Activated effector memory CD4-positive, alpha-beta T cell treated with Interleukin-2 at 50 U/mL for 16 hours (primary cell): ENCODE measurements around the gene LOXL3.

ENCODE experiments used
- DNase-seq: peaks from one replicate; pipeline ENCODE4 v3.0.0-alpha.2; 2020

The LOXL3 gene

GRCh38 chr2:74551530-74551929 lies 2.2 kb downstream of the LOXL3 start:
- DNase-seq = no peak

- DNase-seq = no peak
Measured at GRCh38 chr2:74550231-74550630, 3.5 kb downstream of the LOXL3 start.

GRCh38 chr2:74548900-74549826 lies 4.6 kb downstream of the LOXL3 start:
- no peak for DNase-seq

GRCh38 chr2:74548285-74548899 lies 5.3 kb downstream of the LOXL3 start:
- DNase-seq = no peak

GRCh38 chr2:74546004-74546403 lies 7.7 kb downstream of the LOXL3 start:
- no peak for DNase-seq

- DNase-seq = no peak
Measured at GRCh38 chr2:74544634-74545033, 9.1 kb downstream of the LOXL3 start.

- no peak for DNase-seq
Measured at GRCh38 chr2:74542978-74543377, 10.8 kb downstream of the LOXL3 start.

GRCh38 chr2:74540291-74540690 lies 13.5 kb downstream of the LOXL3 start:
- DNase-seq = no peak

- no peak for DNase-seq
Measured at GRCh38 chr2:74538881-74539339, 14.8 kb downstream of the LOXL3 start.

- no peak for DNase-seq
Measured at GRCh38 chr2:74537140-74537539, 16.6 kb downstream of the LOXL3 start.

- no peak for DNase-seq
Measured at GRCh38 chr2:74536166-74536950, 17.4 kb downstream of the LOXL3 start.

GRCh38 chr2:74535440-74535965 lies 18.2 kb downstream of the LOXL3 start:
- DNase-seq = no peak

GRCh38 chr2:74534411-74534810 lies 19.3 kb downstream of the LOXL3 start:
- no peak for DNase-seq

- DNase-seq = no peak
Measured at GRCh38 chr2:74533464-74533863, 20.3 kb downstream of the LOXL3 start.

GRCh38 chr2:74532222-74532621 lies 21.5 kb downstream of the LOXL3 start:
- DNase-seq = no peak

- no peak for DNase-seq
Measured at GRCh38 chr2:74531666-74532065, 22.1 kb downstream of the LOXL3 start.

- peak; percentile 29 for DNase-seq
Measured at GRCh38 chr2:74530239-74531187, 23.2 kb downstream of the LOXL3 start.

GRCh38 chr2:74529357-74530238 lies 24.1 kb downstream of the LOXL3 start, which contains the start of the genes AUP1 and HTRA2:
Gene AUP1, minus strand, starts transcription at chr2:74529706. Its CDS starts 77 bp downstream, at chr2:74529629.
Gene HTRA2, plus strand, starts transcription at chr2:74529933. Its CDS starts 74 bp downstream, at chr2:74530007.
- DNase-seq = peak; percentile 83

GRCh38 chr2:74528600-74529356 lies 25.0 kb downstream of the LOXL3 start:
- no peak for DNase-seq

- no peak for DNase-seq
Measured at GRCh38 chr2:74527741-74528140, 26.0 kb downstream of the LOXL3 start.
